Activated naive CD8-positive, alpha-beta T cell treated with anti-CD3 and anti-CD28 coated beads for 36 hours (primary cell): ENCODE results near the gene GIMAP5. TPM values are rescaled to one million over a fixed set of nuclear protein-coding genes. Genes with fewer than 3 reads are reported as not detected.

Experiments used
- total RNA-seq, 2 experiments: library from RNA; stranded (reverse); gene quantifications; one replicate each; pipeline ENCODE4 v1.2.3, GENCODE V29; 2021

Gene GIMAP5
- total RNA-seq, 2 experiments from 2014 or later: 47.1 to 48.2 TPM

Other genes starting within 250 kb of the GIMAP5 start
- gene GIMAP7, start 222.5 kb upstream of the GIMAP5 start, total RNA-seq: 10 to 100 TPM; 36.1 to 37.9 TPM
- gene GIMAP4, start 170.0 kb upstream of the GIMAP5 start, total RNA-seq: 10 to 100 TPM; 72.0 to 72.7 TPM
- gene GIMAP6, start 105.0 kb upstream of the GIMAP5 start, total RNA-seq: 10 to 100 TPM; 34.2 to 34.8 TPM
- 10 to 100 TPM; 40.7 to 41.2 TPM for gene GIMAP2, start 51.7 kb upstream of the GIMAP5 start, total RNA-seq
- 1 to 10 TPM; 6.1 to 6.2 TPM for gene GIMAP1, start 20.8 kb upstream of the GIMAP5 start, total RNA-seq
- not detected for gene TMEM176B, start 62.9 kb downstream of the GIMAP5 start, total RNA-seq
- gene TMEM176A, start 63.4 kb downstream of the GIMAP5 start, total RNA-seq: not detected
- not detected for gene AOC1, start 115.1 kb downstream of the GIMAP5 start, total RNA-seq
- gene KCNH2, start 240.9 kb downstream of the GIMAP5 start, total RNA-seq: under 1 TPM; 0.22 to 0.45 TPM